Measurements from ENCODE around the gene NDUFS2.

NDUFS2 gene

GRCh38 chr1:161196521-161197451 lies 5.4 kb upstream of the NDUFS2 start:
- no peak for DNase-seq

GRCh38 chr1:161197560-161198193 lies 4.5 kb upstream of the NDUFS2 start:
- DNase-seq, result no peak

GRCh38 chr1:161198194-161198896 lies 3.8 kb upstream of the NDUFS2 start:
- peak; percentile 51 for DNase-seq

- DNase-seq, result peak; percentile 97
Observed at GRCh38 chr1:161198897-161199431, 3.2 kb upstream of the NDUFS2 start, which contains the start of gene ADAMTS4. Gene ADAMTS4 (minus strand): TSS chr1:161199054. CDS start chr1:161198627, 427 bp downstream.

- DNase-seq, result peak; percentile 13
Observed at GRCh38 chr1:161199506-161200139, 2.5 kb upstream of the NDUFS2 start.

GRCh38 chr1:161200421-161200991 lies 1.7 kb upstream of the NDUFS2 start:
- DNase-seq, result no peak

GRCh38 chr1:161200992-161201835 lies 953 bp upstream of the NDUFS2 start:
- no peak for DNase-seq

GRCh38 chr1:161206411-161207140 lies 4.4 kb downstream of the NDUFS2 start:
- DNase-seq, result no peak

GRCh38 chr1:161207173-161207572 lies 5.0 kb downstream of the NDUFS2 start:
- DNase-seq, result no peak

GRCh38 chr1:161209790-161210409 lies 7.7 kb downstream of the NDUFS2 start:
- DNase-seq, result peak; percentile 9

- no peak for DNase-seq
Observed at GRCh38 chr1:161214369-161214768, 12.2 kb downstream of the NDUFS2 start.

GRCh38 chr1:161215076-161215475 lies 12.9 kb downstream of the NDUFS2 start, which contains the start of gene FCER1G:
Gene FCER1G (plus strand): TSS chr1:161215295. CDS start chr1:161215322, 27 bp downstream.
- no peak for DNase-seq

- no peak for DNase-seq
Observed at GRCh38 chr1:161216945-161217712, 15.0 kb downstream of the NDUFS2 start.

- DNase-seq, result no peak
Observed at GRCh38 chr1:161217831-161218230, 15.7 kb downstream of the NDUFS2 start.

GRCh38 chr1:161218301-161219077 lies 16.3 kb downstream of the NDUFS2 start:
- no peak for DNase-seq

- no peak for DNase-seq
Observed at GRCh38 chr1:161219078-161219892, 17.1 kb downstream of the NDUFS2 start.

- no peak for DNase-seq
Observed at GRCh38 chr1:161220002-161220401, 17.8 kb downstream of the NDUFS2 start.
